Measurements from ENCODE around the gene PNKD.

The PNKD gene

DNA sequence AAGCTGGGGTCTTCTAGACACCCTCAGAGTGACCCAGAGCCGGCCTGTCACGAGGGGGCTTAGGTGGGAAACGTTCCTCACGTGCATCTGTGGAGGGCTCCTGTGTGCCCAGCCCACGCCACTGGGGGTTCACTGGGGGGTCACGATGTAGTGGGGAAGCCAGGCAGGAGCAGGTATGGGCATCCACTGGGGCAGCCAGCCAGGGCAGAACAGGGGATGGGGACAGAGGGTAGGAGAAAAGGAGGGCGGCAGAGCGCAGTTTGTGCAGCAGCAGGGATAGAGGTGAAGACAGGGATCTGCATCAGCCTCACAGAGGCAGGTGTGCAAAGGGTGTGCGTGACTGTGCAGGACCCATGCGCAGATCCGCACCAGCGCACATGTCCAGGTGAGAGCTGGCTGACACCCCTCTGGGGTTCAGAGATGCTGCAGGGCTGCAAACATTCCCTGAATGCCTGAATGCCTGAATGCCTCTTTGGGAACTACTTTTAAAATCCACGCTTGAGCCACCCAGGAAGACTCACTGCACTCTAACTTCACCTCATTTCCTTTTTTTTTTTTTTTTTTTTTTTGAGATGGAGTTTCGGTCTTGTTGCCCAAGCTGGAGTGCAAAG, 10.0 kb downstream of the PNKD start:
- no peak for TF ChIP-seq CTCF (IDR thresholded peaks at IDR 0.05)
- TF ChIP-seq ZFX (IDR thresholded peaks at IDR 0.05; ENCODE audit: borderline replicate concordance): no peak

GRCh38 chr2:218281449-218281848, 11.1 kb downstream of the PNKD start:
- H3K27ac ChIP-seq: peak overlapping the region; percentile 35; the same call in 1 of the 2 replicates
- no peak for TF ChIP-seq ZFX (IDR thresholded peaks at IDR 0.05; ENCODE audit: borderline replicate concordance)
- TF ChIP-seq CTCF (IDR thresholded peaks at IDR 0.05): no peak

More for the DNA sequence above, 10.0 kb downstream of the PNKD start:
- H3K27ac ChIP-seq: no peak overlapping the region

DNA sequence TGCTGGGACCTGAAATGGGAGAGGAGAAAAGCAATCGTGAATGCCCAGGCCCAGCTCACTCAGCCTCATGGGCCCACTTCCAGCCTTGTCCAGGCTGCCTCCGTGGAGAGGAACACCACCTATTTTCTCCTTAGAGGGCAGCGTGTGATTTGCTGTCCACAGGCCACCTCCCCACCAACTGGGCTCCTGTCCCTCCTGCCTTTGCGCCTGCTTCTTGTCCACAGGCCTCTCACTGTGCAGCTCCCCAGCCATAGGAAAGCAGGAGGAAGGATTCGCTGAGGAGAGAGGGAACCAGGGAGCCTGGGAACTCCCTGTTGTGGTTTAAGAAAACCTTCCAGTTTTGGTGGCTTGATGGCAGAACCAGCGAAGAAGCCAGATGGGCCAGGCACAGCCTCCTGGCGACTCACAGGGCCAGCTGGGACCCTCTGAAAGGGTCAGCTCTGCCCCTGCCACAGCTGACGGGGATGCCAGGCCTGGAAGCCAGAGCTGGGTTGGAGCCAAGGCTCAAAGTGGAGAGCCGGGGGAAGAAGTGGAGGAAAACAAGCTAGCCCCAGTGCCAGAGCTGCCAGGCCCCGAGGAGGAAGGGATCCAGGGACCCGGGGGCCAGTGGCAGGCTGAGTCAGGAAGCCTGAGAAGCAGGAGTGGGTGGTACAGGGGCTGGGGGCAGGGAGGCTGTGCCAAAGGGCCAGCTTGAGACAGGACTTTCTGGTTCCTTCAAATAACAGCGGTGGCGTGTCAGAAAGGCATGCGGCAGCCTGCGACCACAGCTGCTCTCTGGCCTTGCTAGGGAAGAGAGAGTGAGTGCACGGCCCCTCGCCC, 12.1 kb downstream of the PNKD start:
- peak overlapping the region; percentile 35 for H3K27ac ChIP-seq
- TF ChIP-seq ZFX (IDR thresholded peaks at IDR 0.05; ENCODE audit: borderline replicate concordance) (no peak), CTCF (IDR thresholded peaks at IDR 0.05) (no peak)

DNA sequence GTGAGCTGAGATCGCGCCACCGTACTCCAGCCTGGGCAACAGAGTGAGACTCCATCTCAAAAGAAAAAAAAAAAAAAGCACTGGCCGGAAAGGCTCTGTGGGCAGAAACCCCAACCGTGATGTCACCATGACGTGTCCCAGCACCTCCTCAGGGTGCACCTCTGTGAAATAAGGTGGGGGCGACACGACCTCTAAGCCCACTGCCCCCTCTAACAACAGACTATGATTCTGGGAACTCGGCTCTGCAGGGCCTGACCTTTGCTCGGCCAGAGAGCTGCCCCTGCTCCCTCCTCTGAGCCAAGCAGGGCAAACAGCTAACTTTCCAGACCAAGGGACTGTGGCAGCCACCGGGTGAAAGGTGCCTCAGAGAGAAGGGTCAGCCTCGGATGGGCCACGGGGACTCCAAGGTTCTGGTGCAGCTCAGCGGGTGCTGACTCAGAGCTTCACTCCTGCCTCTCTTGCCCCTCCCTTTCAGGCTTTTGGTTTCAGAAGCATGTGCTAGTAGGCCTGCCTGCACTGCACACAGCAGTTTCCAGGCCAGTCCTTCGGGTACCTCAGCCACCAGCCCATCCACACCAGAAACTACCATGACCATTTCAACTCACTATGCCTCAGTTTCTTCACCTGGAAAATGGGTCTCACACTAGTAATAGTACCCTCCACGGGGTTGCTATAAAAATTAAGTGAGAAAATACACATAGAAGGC, 13.9 kb downstream of the PNKD start:
- TF ChIP-seq ZFX (IDR thresholded peaks at IDR 0.05; ENCODE audit: borderline replicate concordance): no peak
- no peak for TF ChIP-seq CTCF (IDR thresholded peaks at IDR 0.05)
- no peak overlapping the region for H3K27ac ChIP-seq

GRCh38 chr2:218285604-218286003, 15.3 kb downstream of the PNKD start:
- H3K27ac ChIP-seq: peak overlapping the region; percentile 94
- no peak for TF ChIP-seq CTCF (IDR thresholded peaks at IDR 0.05)
- TF ChIP-seq ZFX (IDR thresholded peaks at IDR 0.05; ENCODE audit: borderline replicate concordance): no peak

DNA sequence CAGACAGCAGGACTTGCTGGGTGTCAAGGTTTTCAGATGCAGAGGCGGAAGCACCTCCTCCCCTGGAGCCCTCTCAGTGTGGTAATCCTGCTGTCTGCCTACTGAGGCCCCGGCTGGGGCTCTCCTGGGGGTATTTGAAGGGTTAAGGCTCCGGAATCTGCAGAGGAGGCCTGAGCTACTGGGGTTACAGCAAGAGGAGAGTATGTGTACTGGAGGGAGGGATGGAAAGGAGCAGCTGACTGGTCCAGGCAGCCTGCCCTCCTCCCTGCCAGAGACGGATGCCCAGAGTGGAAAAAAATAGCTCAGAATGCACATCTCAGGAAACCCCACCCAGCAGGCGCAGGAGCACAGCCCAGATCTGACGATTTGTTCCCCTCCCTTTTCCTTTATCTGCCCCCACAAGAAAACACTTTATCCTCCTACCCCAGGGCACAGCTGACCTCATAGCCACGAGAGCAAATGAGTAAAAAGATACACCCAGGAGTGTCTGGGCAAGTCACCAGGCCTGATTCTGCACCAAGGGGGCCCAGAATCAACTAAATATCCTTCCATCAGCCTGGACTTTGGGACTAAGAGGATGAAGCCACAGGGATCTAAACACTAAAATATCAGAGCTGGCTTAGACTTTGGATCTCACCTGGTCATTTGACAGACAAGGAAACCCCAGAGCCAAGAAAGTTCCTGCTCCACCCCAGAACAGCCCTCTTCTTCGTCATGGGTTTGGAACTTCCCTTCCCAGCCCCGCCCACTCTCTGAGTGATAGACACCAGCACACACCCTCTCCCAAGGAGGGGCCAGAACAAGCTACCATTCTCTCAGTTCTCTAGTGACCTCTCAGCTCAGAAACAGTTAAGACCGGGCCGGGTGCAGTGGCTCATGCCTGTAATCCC, 16.5 kb downstream of the PNKD start:
- TF ChIP-seq ZFX (IDR thresholded peaks at IDR 0.05; ENCODE audit: borderline replicate concordance) (no peak), CTCF (IDR thresholded peaks at IDR 0.05) (no peak)
- peak overlapping the region; percentile 94 for H3K27ac ChIP-seq

Measured in 22Rv1 (cell line).